Body of pancreas (tissue), 4 donors: ENCODE data around the gene SNX5. TPM values are rescaled to one million over a fixed set of nuclear protein-coding genes. Genes with fewer than 3 reads are reported as not detected.
A peak's percentile ranks its signal among the peaks of the same experiment; 100 is the strongest.

Source experiments
- ATAC-seq: fragments of 150-250 bp; one replicate; pipeline ENCODE4 v1.9.1; 2016
- DNase-seq, 4 donors: peaks; one replicate each; pipeline ENCODE4 v3.0.0-alpha.2; 2019
- H3K27ac ChIP-seq, 4 donors: fragments of 200-600 bp; sonication (generic); 1 replicate in 3 of 4; 2 replicates in 1 of 4; pipeline versions ENCODE4 v1.5.1 to v1.6.1; 2016 to 2019; ENCODE audit warnings: mild to moderate bottlenecking in 1 of 4, mixed read lengths in 1 of 4, moderate library complexity in 1 of 4
- H3K27me3 ChIP-seq, 2 donors: fragments of 200-600 bp; sonication (generic); one replicate each; pipeline ENCODE4 v1.6.0; 2016; ENCODE audit warnings: mild to moderate bottlenecking in 1 of 2
- H3K36me3 ChIP-seq, 2 donors: fragments of 200-600 bp; sonication (generic); replicated peaks in 1 of 2; 2 replicates each; pipeline ENCODE4 v1.5.1; 2016; ENCODE audit warnings: low read depth in 2 of 2; ENCODE audit not compliant: insufficient read depth in 1 of 2
- H3K4me1 ChIP-seq: fragments of 200-600 bp; sonication (generic); one replicate; pipeline ENCODE4 v1.6.0; 2016
- H3K4me3 ChIP-seq, 2 donors: fragments of 200-600 bp; sonication (generic); 1 replicate in 1 of 2; 2 replicates in 1 of 2; pipeline ENCODE4 v1.5.1; 2016 to 2019
- H3K9me3 ChIP-seq, 3 donors: fragments of 200-600 bp; sonication (generic); 1 replicate in 2 of 3; 2 replicates in 1 of 3; pipeline ENCODE4 v1.5.1; 2016
- POLR2A ChIP-seq, 3 donors: fragments of 450-650 bp; IDR thresholded peaks; one replicate each; pipeline ENCODE4 v1.6.1; 2016; ENCODE audit warnings: antibody characterized with exemption in 3 of 3, mild to moderate bottlenecking in 2 of 3
- WGBS, 2 donors: methylation state at CpG; one replicate each; pipeline ENCODE4 v1.1.5; 2017; 5-methylcytosine and 5-hydroxymethylcytosine counted together
- intact Hi-C: fragments of 100-400 bp; cut with DNase I; formaldehyde crosslinking; loops from one replicate; pipeline ENCODE4 v1.15.1; 2023
- total RNA-seq, 2 donors: library from RNA; depleted of rRNA; stranded (reverse); fragments of >200 nt; gene quantifications; one replicate each; pipeline ENCODE4 v1.1.0, GENCODE V29; 2016
- TF ChIP-seq, protein P1 (sequence below), 7 experiments: fragments of 450-650 bp in 4 of 7; fragments of 200-600 bp in 3 of 7; sonication (generic) in 3 of 7; IDR thresholded peaks; one replicate each; pipeline ENCODE4 v1.5.1; 2016 to 2019; ENCODE audit warnings: antibody characterized with exemption in 7 of 7

The SNX5 gene
- total RNA-seq, 2 donors from 2014 or later, result 61.3 to 84.3 TPM

DNA sequence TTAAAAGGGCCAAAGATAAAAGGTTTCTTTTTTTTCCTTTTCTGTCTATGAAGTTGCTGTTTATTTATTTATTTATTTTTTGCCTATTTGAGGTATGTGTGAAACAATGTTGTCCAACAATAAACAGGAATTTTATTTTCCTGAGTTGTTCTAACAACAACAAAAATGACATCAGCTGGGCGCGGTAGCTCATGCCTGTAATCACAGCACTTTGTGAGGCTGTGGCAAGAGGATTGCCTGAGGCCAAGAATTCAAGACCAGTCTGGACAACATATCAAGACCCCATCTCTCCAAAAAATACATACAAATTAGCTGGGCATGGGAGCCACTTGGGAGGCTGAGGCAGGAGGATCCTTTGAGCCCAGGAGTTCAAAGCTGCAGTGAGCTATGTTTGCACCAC is 44.3 kb upstream of the SNX5 start:
- Histone ChIP-seq H3K36me3 (no peaks in the 10 kb centered on the region), H3K27me3 (no peaks in the 10 kb centered on the region), H3K27ac (no peak overlapping the region), H3K9me3 (no peaks in the 10 kb centered on the region), H3K4me3 (no peak overlapping the region), H3K4me1 (no peaks in the 10 kb centered on the region)
- intact Hi-C loops, result no loop called here
- ATAC-seq, result no peak
- 96 to 100% methylated on average over 2 of the region's 2 CpGs for WGBS, 2 donors
- no peak for DNase-seq
- no peak for TF ChIP-seq POLR2A (IDR thresholded peaks at IDR 0.05)
- TF ChIP-seq, protein P1, sequence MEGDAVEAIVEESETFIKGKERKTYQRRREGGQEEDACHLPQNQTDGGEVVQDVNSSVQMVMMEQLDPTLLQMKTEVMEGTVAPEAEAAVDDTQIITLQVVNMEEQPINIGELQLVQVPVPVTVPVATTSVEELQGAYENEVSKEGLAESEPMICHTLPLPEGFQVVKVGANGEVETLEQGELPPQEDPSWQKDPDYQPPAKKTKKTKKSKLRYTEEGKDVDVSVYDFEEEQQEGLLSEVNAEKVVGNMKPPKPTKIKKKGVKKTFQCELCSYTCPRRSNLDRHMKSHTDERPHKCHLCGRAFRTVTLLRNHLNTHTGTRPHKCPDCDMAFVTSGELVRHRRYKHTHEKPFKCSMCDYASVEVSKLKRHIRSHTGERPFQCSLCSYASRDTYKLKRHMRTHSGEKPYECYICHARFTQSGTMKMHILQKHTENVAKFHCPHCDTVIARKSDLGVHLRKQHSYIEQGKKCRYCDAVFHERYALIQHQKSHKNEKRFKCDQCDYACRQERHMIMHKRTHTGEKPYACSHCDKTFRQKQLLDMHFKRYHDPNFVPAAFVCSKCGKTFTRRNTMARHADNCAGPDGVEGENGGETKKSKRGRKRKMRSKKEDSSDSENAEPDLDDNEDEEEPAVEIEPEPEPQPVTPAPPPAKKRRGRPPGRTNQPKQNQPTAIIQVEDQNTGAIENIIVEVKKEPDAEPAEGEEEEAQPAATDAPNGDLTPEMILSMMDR (IDR thresholded peaks at IDR 0.05), result no peak

DNA sequence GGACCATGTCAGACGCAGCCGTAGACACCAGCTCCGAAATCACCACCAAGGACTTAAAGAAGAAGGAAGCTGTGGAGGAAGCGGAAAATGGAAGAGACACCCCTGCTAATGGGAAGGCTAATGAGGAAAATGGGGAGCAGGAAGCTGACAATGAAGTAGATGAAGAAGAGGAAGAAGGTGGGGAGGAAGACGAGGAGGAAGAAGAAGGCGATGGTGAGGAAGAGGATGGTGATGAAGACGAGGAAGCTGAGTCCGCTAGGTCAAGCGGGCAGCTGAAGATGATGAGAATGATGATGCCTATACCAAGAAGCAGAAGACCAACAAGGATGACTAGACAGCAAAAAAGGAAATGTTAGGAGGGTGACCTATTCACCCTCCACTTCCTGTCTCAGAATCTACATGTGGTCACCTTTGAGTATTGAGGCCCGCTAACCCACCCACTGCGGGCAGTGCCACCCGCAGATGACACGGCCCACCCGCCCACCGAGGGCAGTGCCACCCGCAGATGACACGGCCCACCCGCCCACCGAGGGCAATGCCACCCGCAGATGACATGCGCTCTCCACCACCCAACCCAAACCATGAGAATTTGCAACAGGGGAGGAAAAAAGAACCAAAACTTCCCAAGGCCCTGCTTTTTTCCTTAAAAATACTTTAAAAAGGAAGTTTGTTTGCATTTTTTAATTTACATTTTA is 43.5 kb upstream of the SNX5 start:
- intact Hi-C loops, result no loop called here
- Histone ChIP-seq H3K27ac (no peak overlapping the region), H3K9me3 (no peaks in the 10 kb centered on the region), H3K4me3 (no peak overlapping the region), H3K36me3 (no peaks in the 10 kb centered on the region), H3K27me3 (no peaks in the 10 kb centered on the region), H3K4me1 (peaks cover 6% of the 10 kb centered on the region)
- ATAC-seq, result no peak
- DNase-seq, result no peak
- TF ChIP-seq, protein P1 (IDR thresholded peaks at IDR 0.05), result no peak
- TF ChIP-seq POLR2A (IDR thresholded peaks at IDR 0.05), result no peak
- WGBS, 2 donors, result 86 to 93% methylated on average over 21 of the region's 21 CpGs

DNA sequence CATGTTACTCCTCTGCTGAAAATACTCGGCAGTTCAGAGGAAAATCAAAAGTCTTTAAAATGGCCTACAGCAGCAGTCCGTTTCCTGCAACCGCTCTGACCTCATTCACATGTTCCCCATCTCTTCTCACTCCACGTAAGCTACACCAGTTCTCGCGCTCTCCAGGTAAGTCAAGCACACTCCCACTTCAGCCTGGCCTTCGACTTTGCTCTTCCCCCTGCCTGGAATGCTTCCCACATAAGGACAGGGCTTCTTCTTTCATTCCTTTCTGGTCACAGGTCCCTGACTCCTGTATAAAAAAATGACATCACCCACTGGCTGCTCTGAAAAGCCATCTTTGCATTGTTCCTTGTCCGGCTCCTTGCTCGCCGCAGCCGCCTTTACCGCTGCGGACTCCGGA is 42.9 kb upstream of the SNX5 start:
- no peak for TF ChIP-seq POLR2A (IDR thresholded peaks at IDR 0.05)
- TF ChIP-seq, protein P1 (IDR thresholded peaks at IDR 0.05), result no peak
- intact Hi-C loops, result no loop called here
- no peak overlapping the region for H3K4me3 ChIP-seq
- no peak overlapping the region for H3K27ac ChIP-seq
- DNase-seq (no peak), ATAC-seq (no peak)
- H3K36me3 ChIP-seq, result no peaks in the 10 kb centered on the region
- H3K9me3 ChIP-seq, result no peaks in the 10 kb centered on the region
- peaks cover 11% of the 10 kb centered on the region for H3K4me1 ChIP-seq
- H3K27me3 ChIP-seq, result no peaks in the 10 kb centered on the region
- WGBS, 2 donors, result 90 to 97% methylated on average over 14 of the region's 14 CpGs

DNA sequence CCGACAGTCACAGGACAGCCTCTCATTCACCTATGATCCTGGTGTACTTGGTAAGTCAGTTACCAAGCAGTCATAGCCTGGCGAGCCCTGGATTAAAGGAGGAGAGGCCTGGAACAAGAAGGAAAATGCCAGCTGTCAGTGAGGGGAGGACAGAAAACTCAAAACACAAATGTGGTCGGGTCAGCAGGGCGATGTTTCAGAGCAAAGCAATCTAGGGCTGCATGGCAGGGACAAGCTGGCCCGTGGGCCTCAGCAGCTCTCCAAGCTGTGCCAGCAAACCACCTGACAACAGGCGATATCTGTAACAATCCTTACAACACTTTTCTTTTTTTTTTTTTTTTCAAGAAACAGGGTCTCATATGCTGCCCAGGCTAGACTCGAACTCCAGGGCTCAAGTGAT is 40.5 kb upstream of the SNX5 start:
- H3K36me3 ChIP-seq, result no peaks in the 10 kb centered on the region
- H3K4me3 ChIP-seq, result no peak overlapping the region
- ATAC-seq, result no peak
- 70 to 75% methylated on average over 7 of the region's 7 CpGs for WGBS, 2 donors
- peaks cover 11% of the 10 kb centered on the region for H3K4me1 ChIP-seq
- TF ChIP-seq, protein P1 (IDR thresholded peaks at IDR 0.05), result no peak
- TF ChIP-seq POLR2A (IDR thresholded peaks at IDR 0.05), result no peak
- intact Hi-C loops, result no loop called here
- H3K27me3 ChIP-seq, result no peaks in the 10 kb centered on the region
- H3K9me3 ChIP-seq, result no peaks in the 10 kb centered on the region
- H3K27ac ChIP-seq, result no peak overlapping the region
- DNase-seq, result peak in 1 of 4 donors; percentile 28
